Muscle of back (tissue), 11 donors: ENCODE results near the gene COL15A1. TPM values are rescaled to one million over a fixed set of nuclear protein-coding genes. Genes with fewer than 3 reads are reported as not detected.
A peak's percentile ranks its signal among the peaks of the same experiment; 100 is the strongest.

ENCODE experiments used
- DNase-seq, 3 donors: peaks; one replicate each; pipeline versions ENCODE4 v3.0.0 to v3.0.0-alpha.2; 2013
- polyA plus RNA-seq, 10 donors: library from polyadenylated mRNA; unstranded; fragments of 120-200 nt; gene quantifications; one replicate each; pipeline ENCODE4 v1.2.1, GENCODE V29; 2013; ENCODE audit not compliant: insufficient read length in 10 of 10

COL15A1 gene
- polyA plus RNA-seq, 10 donors: 167 to 233 (median 202) TPM

DNA sequence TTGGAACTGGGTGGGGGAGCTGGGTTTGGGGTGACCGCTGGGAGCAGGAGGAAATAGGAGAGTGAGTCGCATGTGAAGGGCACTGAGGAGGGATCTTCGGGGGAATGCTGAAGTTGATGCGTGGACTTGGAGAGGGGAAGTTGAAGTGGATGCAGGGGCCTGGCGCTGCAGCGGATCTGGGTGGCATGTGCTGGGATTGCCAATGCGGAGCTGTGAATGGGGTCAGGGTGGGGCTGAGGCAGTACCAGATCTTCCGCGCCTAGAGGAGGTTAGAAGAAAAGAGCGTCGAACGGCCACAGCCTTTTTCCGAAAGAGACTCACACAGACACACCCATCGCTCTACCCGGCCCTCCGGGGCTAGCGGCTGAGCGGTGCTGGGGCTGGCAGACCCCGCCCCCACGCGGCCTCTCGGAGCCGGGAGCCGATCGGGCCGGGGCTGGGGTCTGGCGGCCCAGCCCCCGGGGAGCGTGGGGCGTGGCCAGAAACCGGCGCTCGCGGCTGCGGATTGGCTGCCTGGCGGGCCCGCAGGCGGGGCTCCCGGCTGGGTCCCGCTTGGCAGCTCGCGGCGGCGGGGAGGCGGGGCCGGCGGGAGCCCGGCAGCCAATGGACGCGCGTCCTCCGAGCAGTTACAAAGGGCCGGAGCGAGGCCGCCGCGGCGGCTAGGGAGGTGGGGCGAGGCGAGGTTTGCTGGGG is 160.9 kb downstream of the COL15A1 start, which contains the start of gene TGFBR1:
Gene TGFBR1 (plus strand): TSS at position 655 of the 693 bp plus-strand sequence. CDS start 93 bp downstream, outside the sequence.
- peak; percentile 94 to 97 (median 95) for DNase-seq

DNA sequence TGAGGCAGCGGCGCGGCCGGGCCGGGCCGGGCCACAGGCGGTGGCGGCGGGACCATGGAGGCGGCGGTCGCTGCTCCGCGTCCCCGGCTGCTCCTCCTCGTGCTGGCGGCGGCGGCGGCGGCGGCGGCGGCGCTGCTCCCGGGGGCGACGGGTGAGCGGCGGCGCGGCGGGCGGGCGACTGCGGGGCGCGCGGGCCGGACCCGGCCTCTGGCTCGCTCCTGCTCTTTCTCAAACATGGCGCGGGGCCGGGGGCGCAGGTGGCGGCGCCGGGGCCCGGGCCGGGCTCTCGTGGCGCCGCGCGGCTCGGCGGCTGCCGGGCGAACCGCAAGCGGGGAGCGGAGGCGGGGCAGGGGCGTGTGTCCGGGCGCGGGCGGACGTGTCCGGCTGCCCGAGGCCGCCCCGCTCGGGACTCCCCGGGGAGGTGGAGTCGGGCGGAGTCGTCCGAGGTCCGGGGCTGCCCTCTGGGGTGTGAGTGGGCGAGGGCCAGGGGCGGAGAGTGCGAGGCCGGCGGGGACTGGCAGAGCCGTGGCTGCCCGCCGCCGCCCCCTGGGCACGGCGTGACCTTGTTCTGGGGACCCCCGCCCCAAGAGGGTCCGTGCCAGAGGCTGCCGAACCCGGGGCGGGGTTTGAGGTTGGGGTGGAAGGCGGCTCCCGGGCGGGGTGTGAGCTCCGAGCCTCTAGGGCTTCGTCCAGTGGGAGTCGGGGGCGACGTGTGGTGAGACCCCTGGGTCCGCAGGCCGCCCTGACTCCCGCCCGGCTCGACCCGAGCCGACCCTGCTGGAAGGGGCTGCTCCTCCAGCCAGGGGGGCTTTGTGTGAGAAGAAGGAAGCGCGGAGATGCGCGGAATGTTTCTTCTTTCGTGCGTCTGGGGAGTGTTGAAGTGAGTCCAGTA is 161.7 kb downstream of the COL15A1 start:
- peak; percentile 51 to 85 (median 63) for DNase-seq

- DNase-seq: no peak
These were observed 162.3 kb downstream of the COL15A1 start for GRCh38 chr9:99106044-99106375.

DNA sequence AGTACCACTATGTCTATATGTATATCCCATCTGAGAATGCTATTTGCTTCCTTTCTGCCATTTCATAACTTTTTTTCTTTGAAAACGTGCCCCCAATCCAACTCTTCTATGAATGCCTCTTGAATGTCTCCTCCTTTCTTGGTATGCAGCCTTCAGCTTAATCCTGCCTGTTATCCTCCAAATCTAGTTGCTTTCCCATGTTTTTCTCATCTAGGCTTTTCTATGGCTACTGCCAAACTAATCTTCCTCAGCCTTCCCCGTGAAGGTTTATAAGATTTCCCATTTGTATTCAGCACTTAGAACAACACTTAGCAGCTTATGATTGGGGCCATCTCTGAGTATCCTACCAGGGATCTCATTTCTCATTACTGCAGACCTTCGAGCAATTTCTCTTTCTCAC is 163.7 kb downstream of the COL15A1 start:
- DNase-seq: peak in 1 of 3 donors; percentile 39

DNA sequence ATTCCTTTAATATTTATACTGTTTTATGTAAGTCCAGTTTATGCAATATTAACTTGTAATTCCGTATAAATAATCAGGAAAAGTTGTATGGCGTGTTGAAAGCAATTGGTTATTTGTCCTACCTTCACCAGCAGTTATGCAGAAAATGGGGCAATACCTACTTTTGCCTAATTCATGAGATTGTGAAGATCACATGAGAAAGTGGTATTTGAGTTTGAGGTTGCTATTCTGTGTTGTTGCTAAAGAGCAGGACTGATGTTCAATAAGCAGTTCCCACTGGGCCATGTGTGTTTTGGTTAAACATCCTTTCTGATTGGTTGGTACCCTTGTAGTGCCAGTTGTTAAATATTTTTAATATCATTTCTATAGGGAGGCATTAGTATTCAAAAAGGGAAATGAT is 164.4 kb downstream of the COL15A1 start:
- no peak for DNase-seq

- peak in 1 of 3 donors; percentile 41 for DNase-seq
These were observed 165.8 kb downstream of the COL15A1 start for GRCh38 chr9:99109522-99109921.

DNA sequence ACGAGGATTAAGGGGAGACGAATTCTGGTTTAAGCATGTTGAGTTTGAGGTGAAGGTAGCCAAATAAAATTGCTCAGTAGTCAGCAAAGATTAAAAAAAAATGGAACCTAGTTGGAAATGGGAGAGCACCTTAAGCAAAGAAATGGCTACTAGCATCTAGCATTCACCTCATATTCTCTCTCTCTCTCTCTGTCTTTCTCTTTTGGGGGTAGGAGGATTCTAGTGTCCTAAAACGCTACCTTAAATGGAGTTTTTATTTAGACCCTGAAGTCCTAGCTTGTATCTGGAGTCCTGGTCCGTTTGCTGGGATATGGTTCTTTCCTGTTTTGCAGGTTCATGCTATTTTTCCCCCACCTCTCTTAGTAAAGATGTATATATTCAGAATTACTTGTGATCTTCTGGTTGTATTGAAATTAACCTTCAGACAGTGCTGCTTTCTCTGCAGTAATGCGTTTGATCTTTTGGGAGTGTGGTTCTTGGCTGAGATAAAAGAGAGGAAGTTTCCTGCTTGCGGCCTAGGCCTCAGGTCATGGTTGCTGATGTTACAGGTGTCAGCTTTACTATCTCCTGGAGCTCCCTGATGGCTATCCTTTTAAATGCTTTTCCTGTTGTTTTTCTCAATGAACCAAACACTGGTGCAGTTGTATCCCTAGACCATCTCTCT is 169.2 kb downstream of the COL15A1 start:
- DNase-seq: no peak

DNA sequence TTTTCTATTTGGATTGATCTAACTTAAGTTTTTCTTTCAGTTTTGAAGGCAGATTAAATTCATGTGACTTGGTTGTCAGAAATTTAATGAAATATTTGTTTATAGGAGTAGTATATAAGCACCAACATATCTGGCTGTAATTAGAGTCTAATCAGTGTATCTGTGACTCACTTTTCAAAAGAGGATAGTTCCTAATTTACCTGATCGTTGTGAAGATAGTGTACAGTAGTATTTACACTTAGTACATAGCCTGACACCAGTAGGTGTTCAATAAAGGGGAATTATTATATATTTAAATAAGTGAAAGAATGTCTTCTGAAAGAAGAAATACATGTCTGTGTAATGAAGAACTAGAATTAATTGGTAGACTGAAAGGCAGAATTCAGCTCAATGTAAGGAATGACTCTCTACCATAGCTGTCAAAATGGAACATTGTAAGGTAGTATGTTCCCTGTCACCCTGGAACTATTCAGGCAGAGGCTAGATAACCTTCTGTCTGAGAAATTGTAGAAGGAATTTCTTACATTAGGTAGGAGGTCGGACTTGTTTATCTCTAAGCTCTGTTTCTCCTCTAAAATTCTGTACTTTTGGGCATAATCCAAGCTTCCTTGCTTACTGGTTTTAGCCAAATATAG is 169.8 kb downstream of the COL15A1 start:
- DNase-seq: no peak

DNA sequence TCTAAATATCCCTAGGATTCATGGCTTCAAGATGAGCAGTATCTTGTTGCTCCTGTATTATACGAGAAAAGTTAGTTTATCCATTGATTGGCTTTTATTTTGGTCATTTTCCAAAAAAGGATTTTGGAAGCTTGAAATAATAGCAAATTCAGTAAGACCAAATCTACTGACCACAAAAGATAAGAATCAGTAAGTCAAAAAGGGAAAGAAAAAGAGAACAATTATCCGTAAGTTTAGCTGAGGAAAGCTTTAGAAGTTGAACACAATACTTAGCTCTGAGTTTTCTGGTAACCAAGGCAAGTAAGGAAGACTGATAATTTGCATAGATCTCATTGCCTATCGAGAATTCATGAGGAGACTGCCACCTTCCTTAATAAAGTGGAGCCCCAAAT is 170.3 kb downstream of the COL15A1 start:
- DNase-seq: no peak

- no peak for DNase-seq
These were observed 171.3 kb downstream of the COL15A1 start for GRCh38 chr9:99114846-99115500.

DNA sequence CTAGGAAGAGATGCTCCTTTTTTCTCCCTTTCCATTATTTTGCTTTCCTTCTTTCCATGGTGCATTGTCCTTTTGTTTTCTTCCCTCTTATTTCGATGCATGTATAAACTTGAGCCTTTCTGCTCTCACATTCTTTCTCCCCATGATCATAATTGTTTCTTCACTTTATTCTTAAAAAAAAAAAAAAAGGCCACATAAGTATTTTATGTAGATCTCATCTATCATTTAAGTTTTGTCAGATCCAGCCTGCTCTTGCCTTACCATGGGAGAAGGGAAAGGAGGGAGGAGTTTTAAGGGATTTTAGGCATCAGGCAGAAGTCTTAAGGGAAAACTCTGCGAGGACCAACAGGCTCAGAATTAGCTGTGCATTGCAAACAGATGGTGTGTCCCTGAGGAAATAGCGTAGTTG is 172.3 kb downstream of the COL15A1 start:
- DNase-seq: no peak

- DNase-seq: no peak
These were observed 175.2 kb downstream of the COL15A1 start for GRCh38 chr9:99118782-99119466.

GRCh38 chr9:99119976-99120655 is 176.4 kb downstream of the COL15A1 start:
- no peak for DNase-seq

Other genes starting within 250 kb of the COL15A1 start
- gene GABBR2, start 235.0 kb upstream of the COL15A1 start, polyA plus RNA-seq: 1 to 10 TPM in 5 of 10 donors, under 1 TPM in 5; 0.38 to 1.7 (median 0.95) TPM
- 10 to 100 TPM in 9 of 10 donors, 1 to 10 TPM in 1; 9.8 to 18.5 (median 12.7) TPM for gene ANKS6, start 147.4 kb upstream of the COL15A1 start, polyA plus RNA-seq
- gene GALNT12, start 136.2 kb upstream of the COL15A1 start, polyA plus RNA-seq: 1 to 10 TPM; 2.3 to 6.4 (median 2.7) TPM
- 10 to 100 TPM; 20.9 to 33.7 (median 26.0) TPM for gene TGFBR1, start 161.2 kb downstream of the COL15A1 start, polyA plus RNA-seq